ENCODE data around the gene ZNF284.

DNA sequence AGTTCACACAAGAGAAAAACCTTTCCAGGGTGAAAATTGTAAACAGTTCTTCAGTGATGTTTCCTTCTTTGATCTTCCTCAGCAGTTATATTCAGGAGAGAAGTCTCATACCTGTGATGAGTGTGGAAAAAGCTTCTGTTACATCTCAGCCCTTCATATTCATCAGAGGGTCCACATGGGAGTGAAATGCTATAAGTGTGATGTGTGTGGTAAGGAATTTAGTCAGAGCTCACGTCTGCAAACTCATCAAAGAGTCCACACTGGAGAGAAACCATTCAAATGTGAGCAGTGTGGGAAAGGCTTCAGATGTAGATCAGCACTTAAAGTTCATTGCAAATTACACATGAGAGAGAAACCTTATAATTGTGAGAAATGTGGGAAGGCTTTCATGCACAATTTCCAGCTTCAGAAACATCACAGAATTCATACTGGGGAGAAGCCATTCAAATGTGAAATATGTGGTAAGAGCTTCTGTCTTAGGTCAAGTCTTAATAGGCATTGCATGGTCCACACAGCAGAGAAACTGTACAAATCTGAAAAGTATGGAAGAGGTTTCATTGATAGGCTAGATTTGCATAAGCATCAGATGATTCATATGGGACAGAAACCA is 39.9 kb upstream of the ZNF284 start:
- TF ChIP-seq, protein P1, sequence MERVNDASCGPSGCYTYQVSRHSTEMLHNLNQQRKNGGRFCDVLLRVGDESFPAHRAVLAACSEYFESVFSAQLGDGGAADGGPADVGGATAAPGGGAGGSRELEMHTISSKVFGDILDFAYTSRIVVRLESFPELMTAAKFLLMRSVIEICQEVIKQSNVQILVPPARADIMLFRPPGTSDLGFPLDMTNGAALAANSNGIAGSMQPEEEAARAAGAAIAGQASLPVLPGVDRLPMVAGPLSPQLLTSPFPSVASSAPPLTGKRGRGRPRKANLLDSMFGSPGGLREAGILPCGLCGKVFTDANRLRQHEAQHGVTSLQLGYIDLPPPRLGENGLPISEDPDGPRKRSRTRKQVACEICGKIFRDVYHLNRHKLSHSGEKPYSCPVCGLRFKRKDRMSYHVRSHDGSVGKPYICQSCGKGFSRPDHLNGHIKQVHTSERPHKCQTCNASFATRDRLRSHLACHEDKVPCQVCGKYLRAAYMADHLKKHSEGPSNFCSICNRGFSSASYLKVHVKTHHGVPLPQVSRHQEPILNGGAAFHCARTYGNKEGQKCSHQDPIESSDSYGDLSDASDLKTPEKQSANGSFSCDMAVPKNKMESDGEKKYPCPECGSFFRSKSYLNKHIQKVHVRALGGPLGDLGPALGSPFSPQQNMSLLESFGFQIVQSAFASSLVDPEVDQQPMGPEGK (CRISPR knock-in tag; IDR thresholded peaks at IDR 0.05; ENCODE audit: borderline replicate concordance), result no peak
- TF ChIP-seq ZFP30 (CRISPR knock-in tag; IDR thresholded peaks at IDR 0.05) (no peak), TOX (CRISPR knock-in tag; IDR thresholded peaks at IDR 0.05; ENCODE audit: borderline replicate concordance) (no peak), CREB5 (CRISPR knock-in tag; IDR thresholded peaks at IDR 0.05; ENCODE audit: low read depth) (no peak), ESRRG (CRISPR knock-in tag; IDR thresholded peaks at IDR 0.05) (no peak), BACH2 (CRISPR knock-in tag; IDR thresholded peaks at IDR 0.05; ENCODE audit: borderline replicate concordance) (no peak), ARNTL (CRISPR knock-in tag; IDR thresholded peaks at IDR 0.05; ENCODE audit: borderline replicate concordance, low read depth) (no peak), SNAI2 (CRISPR knock-in tag; IDR thresholded peaks at IDR 0.05) (no peak), RARB (CRISPR knock-in tag; IDR thresholded peaks at IDR 0.05) (no peak)
- TF ChIP-seq, protein P2, sequence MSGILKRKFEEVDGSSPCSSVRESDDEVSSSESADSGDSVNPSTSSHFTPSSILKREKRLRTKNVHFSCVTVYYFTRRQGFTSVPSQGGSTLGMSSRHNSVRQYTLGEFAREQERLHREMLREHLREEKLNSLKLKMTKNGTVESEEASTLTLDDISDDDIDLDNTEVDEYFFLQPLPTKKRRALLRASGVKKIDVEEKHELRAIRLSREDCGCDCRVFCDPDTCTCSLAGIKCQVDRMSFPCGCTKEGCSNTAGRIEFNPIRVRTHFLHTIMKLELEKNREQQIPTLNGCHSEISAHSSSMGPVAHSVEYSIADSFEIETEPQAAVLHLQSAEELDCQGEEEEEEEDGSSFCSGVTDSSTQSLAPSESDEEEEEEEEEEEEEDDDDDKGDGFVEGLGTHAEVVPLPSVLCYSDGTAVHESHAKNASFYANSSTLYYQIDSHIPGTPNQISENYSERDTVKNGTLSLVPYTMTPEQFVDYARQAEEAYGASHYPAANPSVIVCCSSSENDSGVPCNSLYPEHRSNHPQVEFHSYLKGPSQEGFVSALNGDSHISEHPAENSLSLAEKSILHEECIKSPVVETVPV (CRISPR knock-in tag; IDR thresholded peaks at IDR 0.05), result no peak

Measured in SK-N-SH treated with all-trans-retinoic acid at 6 μM for 48 hours (cell line).